Keratinocyte (primary cell): ENCODE measurements around the gene MCF2L2. TPM values are rescaled to one million over a fixed set of nuclear protein-coding genes. Genes with fewer than 3 reads are reported as not detected.

ENCODE experiments used
- DNase-seq: peaks from one replicate; pipeline ENCODE4 v3.0.0-alpha.2; 2011; ENCODE audit warnings: low read depth, missing footprints, low spot score
- FAIRE-seq: peaks from 2 replicates; lab custom pipeline; 2011; peaks lifted over from hg19 to GRCh38; lab: Jason Lieb, UNC
- H2AFZ ChIP-seq: 2 replicates; pipeline ENCODE4 v1.6.0; 2012; ENCODE audit warnings: low read length, control low read depth, inconsistent platforms; ENCODE audit not compliant: control insufficient read depth
- H3K27ac ChIP-seq: 2 replicates; pipeline ENCODE4 v1.5.1; 2011; ENCODE audit warnings: low read length; ENCODE audit not compliant: control insufficient read depth, insufficient read depth
- H3K27me3 ChIP-seq: 3 replicates; pipeline ENCODE4 v1.6.0; 2011; ENCODE audit warnings: low read length; ENCODE audit not compliant: control insufficient read depth, insufficient read depth; ENCODE audit errors: extremely low read depth
- H3K36me3 ChIP-seq, 2 experiments: 2 replicates in 1 of 2; 3 replicates in 1 of 2; pipeline ENCODE4 v1.5.1; 2011; ENCODE audit warnings: low read length in 2 of 2, mild to moderate bottlenecking in 1 of 2; ENCODE audit not compliant: control insufficient read depth in 2 of 2, insufficient read depth in 2 of 2; ENCODE audit errors: extremely low read depth in 1 of 2
- H3K4me1 ChIP-seq: 3 replicates; pipeline ENCODE4 v1.5.1; 2011; ENCODE audit warnings: low read length; ENCODE audit not compliant: control insufficient read depth, insufficient read depth; ENCODE audit errors: extremely low read depth
- H3K4me2 ChIP-seq: 3 replicates; pipeline ENCODE4 v1.6.0; 2011; ENCODE audit warnings: low read depth, low read length; ENCODE audit not compliant: control insufficient read depth, insufficient read depth; ENCODE audit errors: extremely low read depth
- H3K4me3 ChIP-seq, 3 experiments: fragments of 200-600 bp in 1 of 3; sonication (generic) in 1 of 3; 2 replicates in 2 of 3; 3 replicates in 1 of 3; pipeline ENCODE4 v1.5.1; 2011 to 2016; ENCODE audit warnings: low read length in 3 of 3, mild to moderate bottlenecking in 3 of 3, control low read depth in 2 of 3, inconsistent platforms in 1 of 3, low read depth in 1 of 3, mixed read lengths in 1 of 3, mixed run types in 1 of 3, moderate library complexity in 1 of 3; ENCODE audit not compliant: control insufficient read depth in 2 of 3, insufficient read depth in 2 of 3; ENCODE audit errors: extremely low read depth in 1 of 3
- H3K79me2 ChIP-seq: 2 replicates; pipeline ENCODE4 v1.6.0; 2012; ENCODE audit warnings: low read length; ENCODE audit not compliant: control insufficient read depth, insufficient read depth
- H3K9ac ChIP-seq: 3 replicates; pipeline ENCODE4 v1.6.0; 2011; ENCODE audit warnings: low read length; ENCODE audit not compliant: control insufficient read depth, insufficient read depth; ENCODE audit errors: extremely low read depth
- H3K9me1 ChIP-seq: 3 replicates; pipeline ENCODE4 v1.6.0; 2011; ENCODE audit warnings: low read length; ENCODE audit not compliant: control insufficient read depth, insufficient read depth; ENCODE audit errors: extremely low read depth
- H3K9me3 ChIP-seq: 2 replicates; pipeline ENCODE4 v1.5.1; 2012; ENCODE audit warnings: low read depth, low read length; ENCODE audit not compliant: control insufficient read depth
- H4K20me1 ChIP-seq: 3 replicates; pipeline ENCODE4 v1.6.0; 2011; ENCODE audit warnings: low read length; ENCODE audit not compliant: control insufficient read depth, insufficient read depth; ENCODE audit errors: extremely low read depth
- CTCF ChIP-seq, 3 experiments: IDR thresholded peaks in 1 of 3; conservative IDR thresholded peaks in 1 of 3; optimal IDR thresholded peaks in 1 of 3; 2 replicates in 2 of 3; 3 replicates in 1 of 3; pipeline versions ENCODE3 to v1.5.1; 2011; ENCODE audit warnings: low read length in 3 of 3, mild to moderate bottlenecking in 3 of 3, moderate library complexity in 2 of 3, control low read depth in 1 of 3, inconsistent platforms in 1 of 3; ENCODE audit not compliant: insufficient read depth in 2 of 3; ENCODE audit errors: extremely low read depth in 1 of 3
- EZH2 ChIP-seq: IDR thresholded peaks from one replicate; pipeline ENCODE4 v1.6.1; 2012; ENCODE audit warnings: inconsistent platforms, mild to moderate bottlenecking, low read length, moderate library complexity
- dilution Hi-C: fragments of 300-500 bp; cut with MboI; formaldehyde crosslinking; loops from one replicate; pipeline ENCODE4 v1.7.0; 2020; ENCODE audit warnings: low sequenced_read_pairs; ENCODE audit not compliant: extremely low pct_ligation_motif_present
- polyA plus RNA-seq, 5 experiments: library from polyadenylated mRNA; depleted of rRNA in 3 of 5; stranded (reverse) in 3 of 5; stranded (forward) in 1 of 5; unstranded in 1 of 5; fragments of >200 nt; gene quantifications; 1 replicate in 1 of 5; 2 replicates in 3 of 5; 3 replicates in 1 of 5; pipeline versions ENCODE4 v1.2.1 to v1.2.3, GENCODE V29; 2011 to 2012; ENCODE audit warnings: missing spikeins in 2 of 5, low read depth in 1 of 5, low replicate concordance in 1 of 5

The MCF2L2 gene
- polyA plus RNA-seq, 1 donor (not counting 4 experiments of a cell fraction or from before 2014, with no cell fraction given): 0.26 TPM

- Histone ChIP-seq H3K27ac (peak overlapping the region; percentile 96), H3K79me2 (peaks cover 89% of the 10 kb centered on the region), H3K4me1 (peaks cover 88% of the 10 kb centered on the region), H3K36me3 (peaks cover 9 to 16% of the 10 kb centered on the region in 2 experiments), H3K27me3 (no peaks in the 10 kb centered on the region), H3K9ac (peak overlapping the region; percentile 77), H3K4me3 (peak overlapping the region in 2 of 3 experiments; percentile 40 to 46), H3K9me3 (no peaks in the 10 kb centered on the region), H3K4me2 (peak overlapping the region; percentile 81), H3K9me1 (peaks cover 2% of the 10 kb centered on the region), H4K20me1 (no peaks in the 10 kb centered on the region), H2AFZ (no peak overlapping the region)
- DNase-seq (peak; percentile 99), FAIRE-seq (peak; percentile 100)
- dilution Hi-C loops: no loop called here
- TF ChIP-seq CTCF (optimal IDR thresholded peaks at IDR 0.05 in 1 of 3, IDR thresholded peaks at IDR 0.05 in 1 of 3, conservative IDR thresholded peaks at IDR 0.05 in 1 of 3; ENCODE audit: extremely low read depth in 1 of 3, insufficient read depth in 2 of 3, low read length in 3 of 3): no peak
- no peak for TF ChIP-seq EZH2
Observed at GRCh38 chr3:183265834-183266417, 162.5 kb downstream of the MCF2L2 start.

- Histone ChIP-seq H3K9me1 (peaks cover 2% of the 10 kb centered on the region), H3K9me3 (no peaks in the 10 kb centered on the region), H3K4me1 (peaks cover 89% of the 10 kb centered on the region), H3K27me3 (no peaks in the 10 kb centered on the region), H2AFZ (no peak overlapping the region), H3K4me2 (peak overlapping the region; percentile 81), H4K20me1 (no peaks in the 10 kb centered on the region), H3K4me3 (peak overlapping the region; percentile 10 to 36 (median 26)), H3K9ac (peak overlapping the region; percentile 77), H3K36me3 (peaks cover 6 to 10% of the 10 kb centered on the region in 2 experiments), H3K79me2 (peaks cover 89% of the 10 kb centered on the region), H3K27ac (peak overlapping the region; percentile 96)
- dilution Hi-C loops: no loop called here
- DNase-seq (no peak), FAIRE-seq (peak; percentile 78)
- TF ChIP-seq CTCF (optimal IDR thresholded peaks at IDR 0.05 in 1 of 3, IDR thresholded peaks at IDR 0.05 in 1 of 3, conservative IDR thresholded peaks at IDR 0.05 in 1 of 3; ENCODE audit: extremely low read depth in 1 of 3, insufficient read depth in 2 of 3, low read length in 3 of 3) (no peak), EZH2 (no peak)
Observed at GRCh38 chr3:183265157-183265642, 163.2 kb downstream of the MCF2L2 start.
